SK-N-SH treated with all-trans-retinoic acid at 6 μM for 48 hours (cell line): ENCODE results near the gene TBCD.

Experiments
- ATAC-seq: fragments of 200-7000 bp; cut with Tn5 transposase; 3 replicates; pipeline ENCODE4 v1.9.1; 2020; ENCODE audit warnings: mild to moderate bottlenecking, moderate library complexity
- ARNTL ChIP-seq: fragments of 450-650 bp; formaldehyde crosslinking; IDR thresholded peaks from 2 replicates; pipeline ENCODE4 v1.5.0; 2020; ENCODE audit warnings: low read depth, mild to moderate bottlenecking, moderate library complexity, borderline replicate concordance
- BACH2 ChIP-seq: fragments of 250-450 bp; sonication (Bioruptor Pico); IDR thresholded peaks from 2 replicates; pipeline ENCODE4 v1.9.0; 2021; ENCODE audit warnings: mild to moderate bottlenecking, borderline replicate concordance
- CREB5 ChIP-seq: fragments of 250-450 bp; sonication (Bioruptor Pico); IDR thresholded peaks from 2 replicates; pipeline ENCODE4 v1.5.1; 2020; ENCODE audit warnings: low read depth, mild to moderate bottlenecking, moderate library complexity
- CSDC2 ChIP-seq: fragments of 250-450 bp; sonication (Bioruptor Pico); IDR thresholded peaks from 2 replicates; pipeline ENCODE4 v1.5.0; 2020; ENCODE audit warnings: mild to moderate bottlenecking, moderate library complexity
- CSRNP3 ChIP-seq: fragments of 250-450 bp; sonication (Bioruptor Pico); IDR thresholded peaks from 2 replicates; pipeline ENCODE4 v1.5.1; 2021; ENCODE audit warnings: mild to moderate bottlenecking, moderate library complexity
- ESRRG ChIP-seq: fragments of 250-450 bp; sonication (Bioruptor Pico); IDR thresholded peaks from 2 replicates; pipeline ENCODE4 v1.6.1; 2021; ENCODE audit warnings: mild to moderate bottlenecking
- GLIS3 ChIP-seq: fragments of 250-450 bp; sonication (Bioruptor Pico); IDR thresholded peaks from 2 replicates; pipeline ENCODE4 v1.5.0; 2020; ENCODE audit warnings: mild to moderate bottlenecking, moderate library complexity
- PATZ1 ChIP-seq: fragments of 250-450 bp; sonication (Bioruptor Pico); IDR thresholded peaks from 2 replicates; pipeline ENCODE4 v1.8.0; 2020; ENCODE audit warnings: mild to moderate bottlenecking, moderate library complexity, borderline replicate concordance
- PPARA ChIP-seq: fragments of 250-450 bp; sonication (Bioruptor Pico); IDR thresholded peaks from 2 replicates; pipeline ENCODE4 v1.5.0; 2020; ENCODE audit warnings: mild to moderate bottlenecking, borderline replicate concordance
- RARB ChIP-seq: fragments of 250-450 bp; sonication (Bioruptor Pico); IDR thresholded peaks from 2 replicates; pipeline ENCODE4 v1.8.0; 2021; ENCODE audit warnings: mild to moderate bottlenecking, moderate library complexity
- SNAI2 ChIP-seq: fragments of 250-450 bp; sonication (Bioruptor Pico); IDR thresholded peaks from 2 replicates; pipeline ENCODE4 v1.5.0; 2020; ENCODE audit warnings: mild to moderate bottlenecking, moderate library complexity
- TCF4 ChIP-seq: fragments of 250-450 bp; sonication (Bioruptor Pico); IDR thresholded peaks from 2 replicates; pipeline ENCODE4 v1.8.0; 2021; ENCODE audit warnings: mild to moderate bottlenecking, moderate library complexity, borderline replicate concordance
- TOX ChIP-seq: fragments of 250-450 bp; sonication (Bioruptor Pico); IDR thresholded peaks from 2 replicates; pipeline ENCODE4 v1.8.0; 2021; ENCODE audit warnings: mild to moderate bottlenecking, moderate library complexity, borderline replicate concordance
- TSHZ2 ChIP-seq: fragments of 250-450 bp; sonication (Bioruptor Pico); IDR thresholded peaks from 2 replicates; pipeline ENCODE4 v1.5.0; 2020; ENCODE audit warnings: mild to moderate bottlenecking, moderate library complexity
- ZC3H10 ChIP-seq: fragments of 250-450 bp; sonication (Bioruptor Pico); IDR thresholded peaks from 2 replicates; pipeline ENCODE4 v1.5.1; 2021; ENCODE audit warnings: mild to moderate bottlenecking, moderate library complexity
- ZFP3 ChIP-seq: fragments of 250-450 bp; sonication (Bioruptor Pico); IDR thresholded peaks from 2 replicates; pipeline ENCODE4 v1.5.0; 2020; ENCODE audit warnings: mild to moderate bottlenecking, moderate library complexity
- ZFP30 ChIP-seq: fragments of 450-650 bp; formaldehyde crosslinking; IDR thresholded peaks from 2 replicates; pipeline ENCODE4 v1.5.0; 2022; ENCODE audit warnings: mild to moderate bottlenecking, moderate library complexity
- ZNF565 ChIP-seq: fragments of 450-650 bp; formaldehyde crosslinking; conservative IDR thresholded peaks from 2 replicates; pipeline ENCODE4 v1.5.0; 2020; ENCODE audit warnings: low read depth, mild to moderate bottlenecking, moderate library complexity
- ZNF70 ChIP-seq: fragments of 450-650 bp; formaldehyde crosslinking; IDR thresholded peaks from 2 replicates; pipeline ENCODE4 v1.5.0; 2020; ENCODE audit warnings: mild to moderate bottlenecking, moderate library complexity
- ZNF8 ChIP-seq: fragments of 450-650 bp; formaldehyde crosslinking; IDR thresholded peaks from 2 replicates; pipeline ENCODE4 v1.5.0; 2020; ENCODE audit warnings: mild to moderate bottlenecking, moderate library complexity

The TBCD gene

GRCh38 chr17:82949361-82949760, 197.5 kb downstream of the TBCD start:
- no peak for TF ChIP-seq SNAI2
- TF ChIP-seq ZNF8 = no peak
- TF ChIP-seq TOX (CRISPR knock-in tag) = no peak
- TF ChIP-seq TSHZ2 (CRISPR knock-in tag) = no peak
- no peak for TF ChIP-seq GLIS3
- no peak for TF ChIP-seq ZFP30 (CRISPR knock-in tag)
- no peak for TF ChIP-seq CSRNP3 (CRISPR knock-in tag)
- no peak for TF ChIP-seq ESRRG
- TF ChIP-seq RARB (CRISPR knock-in tag) = no peak
- TF ChIP-seq CSDC2 (CRISPR knock-in tag) = no peak
- TF ChIP-seq ZNF70 (CRISPR knock-in tag) = no peak
- no peak for TF ChIP-seq ARNTL (CRISPR knock-in tag)
- TF ChIP-seq ZNF565 = no peak
- TF ChIP-seq TCF4 (CRISPR knock-in tag) = no peak
- no peak for TF ChIP-seq ZFP3 (CRISPR knock-in tag)
- no peak for TF ChIP-seq PPARA (CRISPR knock-in tag)
- no peak for TF ChIP-seq ZC3H10 (CRISPR knock-in tag)
- TF ChIP-seq, all 23 proteins: peak for 0
- ATAC-seq = no peak

GRCh38 chr17:82949984-82950383, 198.1 kb downstream of the TBCD start:
- no peak for ATAC-seq
- TF ChIP-seq CSDC2 (CRISPR knock-in tag) (no peak), RARB (CRISPR knock-in tag) (no peak), BACH2 (CRISPR knock-in tag) (no peak), PATZ1 (CRISPR knock-in tag) (no peak), TSHZ2 (CRISPR knock-in tag) (no peak), ESRRG (no peak), PPARA (CRISPR knock-in tag) (no peak), CREB5 (no peak), CSRNP3 (CRISPR knock-in tag) (no peak)
